Activated gamma-delta T cell treated with Interleukin-2 at 50 U/mL for 16 hours (primary cell): Measurements from ENCODE around the gene PCNX3.

ENCODE experiments used
- DNase-seq: peaks from one replicate; pipeline ENCODE4 v3.0.0-alpha.2; 2020

Gene PCNX3

GRCh38 chr11:65580756-65581155 is 34.8 kb upstream of the PCNX3 start:
- no peak for DNase-seq

GRCh38 chr11:65581928-65582327 is 33.6 kb upstream of the PCNX3 start:
- no peak for DNase-seq

DNA sequence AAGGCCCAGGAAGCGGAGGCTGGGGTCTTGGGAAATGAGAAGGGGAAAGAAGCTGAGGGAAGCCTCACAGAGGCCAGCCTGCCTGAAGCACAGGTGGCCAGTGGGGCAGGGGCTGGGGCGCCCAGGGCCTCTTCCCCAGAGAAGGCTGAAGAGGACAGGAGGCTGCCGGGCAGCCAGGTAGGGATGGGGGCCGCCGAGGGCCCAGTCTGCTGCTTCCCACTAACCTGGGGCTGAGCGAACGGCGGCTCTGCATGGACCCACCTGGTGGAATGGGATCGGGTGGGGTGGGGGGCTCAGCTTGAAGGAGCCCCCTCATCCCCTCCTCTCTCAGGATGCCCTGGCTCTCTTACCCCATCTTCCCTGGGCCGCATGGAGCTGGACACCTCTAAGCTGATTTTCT is 32.0 kb upstream of the PCNX3 start:
- no peak for DNase-seq

DNA sequence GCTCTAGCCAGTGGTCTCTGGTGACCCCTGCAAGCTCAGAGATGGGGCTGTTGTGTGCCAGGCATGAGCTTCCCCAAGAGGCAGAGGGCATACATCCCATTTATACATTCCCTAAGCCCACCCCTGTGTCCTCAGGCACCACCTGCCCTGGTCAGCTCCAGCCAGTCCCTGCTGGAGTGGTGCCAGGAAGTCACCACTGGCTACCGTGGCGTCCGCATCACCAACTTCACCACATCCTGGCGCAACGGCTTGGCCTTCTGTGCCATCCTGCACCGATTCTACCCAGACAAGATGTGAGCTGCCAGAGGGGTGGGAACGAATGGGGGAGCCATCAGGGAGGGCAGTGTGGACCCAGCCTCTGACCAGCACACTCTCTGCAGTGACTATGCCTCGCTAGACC is 31.5 kb upstream of the PCNX3 start:
- no peak for DNase-seq

DNA sequence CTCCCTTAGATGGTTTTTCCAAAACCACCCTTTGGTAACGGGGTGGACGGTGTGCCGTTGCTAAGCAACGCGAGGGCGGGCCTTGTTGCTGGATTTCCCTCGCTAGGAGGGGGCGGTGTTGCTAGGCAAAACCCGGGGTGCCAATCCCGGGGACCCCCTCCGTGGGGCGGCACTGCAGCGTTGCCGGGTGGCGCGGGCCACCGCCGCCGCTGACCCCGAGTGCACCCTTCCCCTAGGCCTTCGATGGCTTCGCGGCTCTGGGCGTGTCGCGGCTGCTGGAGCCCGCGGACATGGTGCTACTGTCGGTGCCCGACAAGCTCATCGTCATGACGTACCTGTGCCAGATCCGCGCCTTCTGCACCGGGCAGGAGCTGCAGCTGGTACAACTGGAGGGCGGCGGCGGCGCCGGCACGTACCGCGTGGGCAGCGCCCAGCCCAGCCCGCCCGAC is 30.8 kb upstream of the PCNX3 start:
- no peak for DNase-seq

DNA sequence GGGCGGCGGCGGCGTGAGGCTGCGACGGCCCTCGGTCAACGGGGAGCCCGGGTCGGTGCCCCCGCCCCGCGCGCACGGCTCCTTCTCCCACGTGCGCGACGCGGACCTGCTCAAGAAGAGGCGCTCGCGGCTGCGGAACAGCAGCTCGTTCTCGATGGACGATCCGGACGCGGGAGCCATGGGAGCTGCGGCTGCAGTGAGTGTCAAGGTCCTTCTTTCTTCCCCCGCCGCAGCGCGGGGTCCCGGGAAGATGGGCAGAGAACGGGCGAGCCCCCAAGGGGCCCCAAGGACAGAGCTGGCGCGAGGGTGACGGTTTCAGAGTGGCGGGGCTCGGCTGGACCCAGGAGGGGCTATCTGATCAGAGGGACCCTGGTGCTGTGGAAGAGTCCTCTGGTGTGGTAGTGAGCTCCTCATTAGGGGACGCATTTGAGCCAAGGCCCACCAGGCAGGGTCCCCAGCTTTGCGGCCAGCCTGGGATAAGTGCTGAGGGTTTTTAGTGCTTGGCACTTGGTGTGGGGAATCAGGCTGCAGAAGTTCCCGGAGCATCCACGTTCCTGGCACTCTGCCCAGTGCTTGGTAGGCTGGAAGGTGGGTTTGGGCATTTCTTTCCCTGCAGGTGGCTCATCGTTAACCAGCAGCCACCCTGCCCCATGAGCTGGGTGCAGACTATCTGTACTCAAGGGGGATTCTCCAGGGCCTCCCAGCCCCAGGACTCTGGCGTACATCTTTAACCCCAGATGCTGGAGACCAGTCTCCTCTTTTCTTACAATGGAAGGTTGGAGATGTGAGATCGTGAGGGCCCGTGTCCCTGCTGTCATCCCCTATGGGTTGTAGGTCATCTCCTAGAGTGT is 30.0 kb upstream of the PCNX3 start:
- no peak for DNase-seq

- DNase-seq = no peak
These were observed 29.3 kb upstream of the PCNX3 start for GRCh38 chr11:65586247-65586630.

DNA sequence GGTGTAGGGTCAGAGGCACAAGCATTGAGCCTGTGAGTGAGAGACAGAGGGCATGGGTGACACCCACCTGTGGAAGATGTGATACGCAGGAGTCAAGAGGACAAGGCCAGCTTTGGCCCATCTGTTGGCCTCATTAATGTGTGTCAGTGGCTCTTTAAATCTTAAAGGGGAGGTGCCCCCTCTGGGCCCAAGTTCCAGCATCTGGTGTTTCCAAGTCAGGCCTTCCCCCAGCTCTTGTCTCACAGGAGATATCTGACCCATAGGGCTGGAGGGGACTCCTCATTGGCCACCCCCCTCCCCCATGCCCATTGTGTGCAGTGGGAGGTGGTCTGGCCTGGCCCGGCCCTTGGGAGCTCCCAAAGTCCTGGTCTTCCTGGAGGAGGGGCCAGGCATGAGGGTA is 28.9 kb upstream of the PCNX3 start:
- no peak for DNase-seq

GRCh38 chr11:65588199-65589054 is 27.1 kb upstream of the PCNX3 start:
- DNase-seq = peak; percentile 69

DNA sequence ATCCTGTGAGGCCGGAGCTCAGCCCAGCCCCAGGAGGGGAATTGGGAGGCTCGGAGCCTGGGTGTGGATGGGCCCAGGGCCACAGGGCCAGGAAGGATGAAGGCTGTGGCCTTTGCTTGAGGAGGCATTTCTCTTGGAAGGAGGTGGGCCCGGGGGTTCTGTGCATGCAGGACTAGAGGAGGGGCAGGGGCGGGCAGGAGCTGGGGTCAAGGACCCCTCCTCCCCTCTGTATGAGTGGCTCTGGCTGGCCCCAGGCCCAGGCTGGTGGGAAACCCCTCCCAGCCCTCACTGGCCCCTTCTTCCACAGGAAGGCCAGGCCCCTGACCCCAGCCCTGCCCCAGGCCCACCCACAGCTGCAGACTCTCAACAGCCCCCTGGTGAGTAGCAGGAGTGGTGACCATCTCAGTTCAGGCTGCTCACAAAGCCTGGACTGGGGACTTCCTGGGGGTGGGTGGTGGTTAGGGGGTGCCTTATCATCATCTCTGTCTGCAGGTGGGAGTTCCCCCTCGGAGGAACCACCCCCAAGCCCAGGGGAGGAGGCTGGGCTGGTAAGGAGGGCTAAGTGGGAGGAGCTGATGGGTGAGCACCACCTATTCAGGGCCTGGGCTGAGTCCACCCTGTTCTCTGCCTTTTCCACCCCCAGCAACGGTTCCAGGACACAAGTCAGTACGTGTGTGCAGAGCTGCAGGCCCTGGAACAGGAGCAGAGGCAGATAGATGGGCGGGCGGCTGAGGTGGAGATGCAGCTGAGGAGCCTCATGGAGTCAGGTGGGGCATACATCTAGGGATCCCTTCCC is 25.9 kb upstream of the PCNX3 start:
- DNase-seq = no peak

- DNase-seq = no peak
These were observed 25.3 kb upstream of the PCNX3 start for GRCh38 chr11:65590240-65590738.

GRCh38 chr11:65591939-65592857 is 23.4 kb upstream of the PCNX3 start:
- DNase-seq = no peak

- no peak for DNase-seq
These were observed 22.6 kb upstream of the PCNX3 start for GRCh38 chr11:65592858-65593517.

- DNase-seq = peak; percentile 57
These were observed 21.8 kb upstream of the PCNX3 start for GRCh38 chr11:65593518-65594414.

DNA sequence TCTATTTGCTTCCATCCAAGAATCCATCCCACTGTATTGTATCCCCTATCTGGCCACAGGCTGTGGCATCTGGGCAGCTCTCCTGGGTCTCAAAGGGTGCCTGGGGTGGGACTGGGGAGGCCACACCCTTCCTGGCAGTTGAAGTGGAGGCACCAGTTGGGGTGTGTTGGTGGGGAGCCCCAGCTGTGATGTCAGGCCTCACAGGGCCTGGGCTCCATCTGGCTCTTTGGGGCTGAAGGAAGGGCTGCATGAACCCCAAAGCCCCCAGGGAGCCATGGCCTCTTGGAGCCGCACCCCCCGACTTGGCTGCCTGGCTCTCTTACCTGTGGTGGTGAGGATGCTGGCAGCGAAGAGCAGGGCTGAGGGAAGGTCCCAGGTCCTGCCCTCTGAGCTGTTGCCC is 20.4 kb upstream of the PCNX3 start:
- no peak for DNase-seq

DNA sequence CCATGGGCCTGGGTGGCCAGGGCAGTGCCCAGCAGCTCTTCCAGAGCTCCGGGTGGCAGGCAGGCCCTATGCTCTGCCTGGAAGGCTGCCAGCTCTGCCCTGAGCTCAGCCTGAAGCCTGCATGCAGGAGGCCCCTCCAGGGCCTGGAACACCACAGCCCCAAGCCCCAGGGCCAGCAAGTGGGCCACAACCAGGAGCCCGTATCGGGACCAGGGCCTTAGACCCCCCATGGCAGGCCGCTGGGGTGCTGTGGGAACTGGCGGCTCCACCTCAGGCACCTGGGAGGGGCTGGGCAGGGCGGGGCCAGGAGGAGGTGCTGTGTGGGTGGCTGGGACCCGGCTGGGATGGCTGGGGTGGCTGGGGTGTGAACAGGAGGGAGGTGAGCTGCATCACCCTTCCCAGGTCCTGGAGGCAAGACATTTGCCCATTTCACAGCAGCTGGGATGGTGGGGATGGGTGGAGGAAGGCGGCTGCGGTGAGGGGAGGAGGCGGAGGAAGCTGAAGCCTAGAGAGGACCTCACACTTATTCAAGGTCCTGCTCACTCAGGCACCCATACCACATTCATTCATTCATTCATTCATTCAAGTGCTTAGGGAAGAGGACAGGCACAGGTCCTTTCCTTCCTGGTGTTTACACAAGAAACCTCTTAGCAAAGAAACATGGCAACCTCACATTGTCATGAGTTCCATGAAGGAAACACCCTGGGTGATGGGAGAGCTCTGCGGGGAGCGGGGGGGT is 19.9 kb upstream of the PCNX3 start, which contains the start of gene KCNK7:
Gene KCNK7 (minus strand): TSS at position 258 of the 739 bp plus-strand sequence. CDS start 28 bp downstream, at position 230.
- DNase-seq = no peak

DNA sequence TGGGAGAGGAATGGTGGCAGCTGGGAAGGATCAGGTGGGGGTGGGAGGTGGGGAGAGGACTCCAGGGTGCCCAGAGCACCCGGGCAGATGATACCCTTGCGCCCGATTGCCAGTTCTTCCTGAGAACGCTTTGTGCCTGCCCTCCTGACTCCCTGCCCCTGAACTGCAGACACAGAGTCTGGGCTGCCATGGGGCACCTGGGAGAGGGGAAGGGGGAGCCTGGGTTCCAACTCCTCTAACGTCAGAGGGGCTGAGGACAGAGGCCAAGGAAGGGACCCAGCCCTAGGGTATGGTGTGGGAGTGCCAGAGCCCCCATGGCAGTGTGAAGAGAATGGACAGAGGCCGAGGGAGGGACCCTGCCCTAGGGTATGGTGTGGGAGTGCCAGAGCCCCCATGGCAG is 19.1 kb upstream of the PCNX3 start:
- no peak for DNase-seq

GRCh38 chr11:65598258-65598699 is 17.3 kb upstream of the PCNX3 start:
- no peak for DNase-seq
